GM19324 (cell line): ENCODE measurements around the gene CCDC116.
"Not testable (repeated sequence)": the region's sequence is repeated elsewhere in the genome, so short reads cannot be mapped to it uniquely, and the experiment has no call there.

Experiments used
- ATAC-seq: cut with Tn5 transposase; IDR thresholded peaks from one replicate; pipeline ENCODE4 v1.9.1; 2021; ENCODE audit warnings: mild to moderate bottlenecking, moderate library complexity; ENCODE audit not compliant: unreplicated experiment, low FRiP score

CCDC116 gene

GRCh38 chr22:21674638-21675245 lies 42.2 kb downstream of the CCDC116 start:
- ATAC-seq = no peak

- ATAC-seq = no peak
These were observed 45.3 kb downstream of the CCDC116 start for GRCh38 chr22:21677606-21678443.

- not testable (repeated sequence) for ATAC-seq
These were observed 46.3 kb downstream of the CCDC116 start for GRCh38 chr22:21678842-21679241.

GRCh38 chr22:21679383-21679782 lies 46.8 kb downstream of the CCDC116 start:
- no peak for ATAC-seq

GRCh38 chr22:21680830-21681565 lies 48.4 kb downstream of the CCDC116 start:
- ATAC-seq = no peak

- ATAC-seq = no peak
These were observed 49.2 kb downstream of the CCDC116 start for GRCh38 chr22:21681566-21682370.

GRCh38 chr22:21682385-21683175 lies 50.0 kb downstream of the CCDC116 start:
- ATAC-seq = no peak

- no peak for ATAC-seq
These were observed 50.8 kb downstream of the CCDC116 start for GRCh38 chr22:21683401-21683811.

GRCh38 chr22:21684492-21685163 lies 52.1 kb downstream of the CCDC116 start:
- no peak for ATAC-seq

- ATAC-seq = no peak
These were observed 52.6 kb downstream of the CCDC116 start for GRCh38 chr22:21685164-21685513.

- no peak for ATAC-seq
These were observed 53.6 kb downstream of the CCDC116 start for GRCh38 chr22:21686193-21686608.
